Measurements from ENCODE around the gene POLDIP3.

Gene POLDIP3

DNA sequence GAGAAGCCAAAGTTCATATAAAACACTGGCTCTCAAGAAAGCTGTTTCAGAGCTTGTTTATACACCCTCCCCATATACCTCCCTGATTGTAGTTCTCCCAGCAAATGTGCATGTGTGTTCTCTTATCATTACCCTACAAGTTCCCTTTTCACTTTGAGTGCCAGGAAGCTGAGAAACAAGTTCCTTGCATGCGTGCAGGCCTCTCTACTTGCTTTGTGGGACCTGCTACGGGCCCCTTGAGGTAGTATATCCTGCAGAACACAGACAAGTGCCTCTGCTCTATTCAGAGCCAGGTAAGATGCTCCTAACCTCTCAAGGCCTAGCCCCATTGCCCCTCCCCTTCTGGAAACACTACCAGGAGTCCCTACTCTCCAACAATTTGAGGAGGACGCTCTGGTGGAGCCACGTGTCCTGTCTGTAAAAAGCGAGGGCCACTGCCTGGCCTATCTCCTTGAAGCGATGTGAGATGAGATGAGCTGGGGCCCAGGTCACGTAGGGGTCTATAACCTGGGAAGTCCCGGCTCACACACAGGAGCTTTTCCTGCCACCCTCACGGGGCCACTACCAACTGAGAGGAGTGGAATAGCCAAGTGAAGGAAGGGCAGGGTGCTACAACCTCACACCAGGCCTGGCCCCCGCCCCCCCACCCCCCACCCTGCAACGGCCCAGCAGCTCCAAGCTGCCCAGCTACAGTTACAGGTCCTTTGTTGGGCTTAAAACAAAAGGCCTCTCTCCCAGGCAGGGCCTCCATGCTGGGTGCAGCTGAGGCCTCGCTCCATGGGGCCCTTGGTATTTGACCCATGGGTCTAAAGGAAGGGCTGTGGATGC lies 28.3 kb upstream of the POLDIP3 start:
- DNase-seq (ENCODE audit: low read depth): no peak

DNA sequence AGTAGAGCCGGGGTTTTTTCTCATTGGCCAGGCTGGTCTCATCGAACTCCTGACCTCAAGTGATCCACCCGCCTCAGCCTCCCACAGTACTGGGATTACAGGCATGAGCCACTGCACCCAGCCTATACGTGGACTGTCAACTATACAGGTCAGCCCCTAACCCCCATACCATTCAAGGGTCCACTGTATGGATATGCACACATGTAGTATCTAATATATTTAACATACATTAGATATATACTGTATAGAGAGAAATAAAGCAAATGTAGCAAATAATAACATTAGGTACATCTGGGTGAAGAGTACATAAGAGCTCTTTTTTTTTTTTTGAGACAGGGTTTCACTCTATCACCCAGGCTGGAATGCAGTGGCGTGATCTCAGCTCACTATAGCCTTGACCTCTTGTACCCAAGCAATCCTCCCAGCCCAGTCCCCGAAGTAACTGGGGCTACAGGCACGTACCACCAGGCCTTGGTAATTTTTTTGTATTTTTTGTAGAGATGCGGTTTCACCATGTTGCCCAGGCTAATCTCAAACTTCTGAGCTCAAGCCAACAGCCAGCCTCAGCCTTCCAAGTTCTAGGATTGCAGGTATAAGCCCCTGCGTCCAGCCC lies 27.2 kb upstream of the POLDIP3 start:
- DNase-seq (ENCODE audit: low read depth): no peak

DNA sequence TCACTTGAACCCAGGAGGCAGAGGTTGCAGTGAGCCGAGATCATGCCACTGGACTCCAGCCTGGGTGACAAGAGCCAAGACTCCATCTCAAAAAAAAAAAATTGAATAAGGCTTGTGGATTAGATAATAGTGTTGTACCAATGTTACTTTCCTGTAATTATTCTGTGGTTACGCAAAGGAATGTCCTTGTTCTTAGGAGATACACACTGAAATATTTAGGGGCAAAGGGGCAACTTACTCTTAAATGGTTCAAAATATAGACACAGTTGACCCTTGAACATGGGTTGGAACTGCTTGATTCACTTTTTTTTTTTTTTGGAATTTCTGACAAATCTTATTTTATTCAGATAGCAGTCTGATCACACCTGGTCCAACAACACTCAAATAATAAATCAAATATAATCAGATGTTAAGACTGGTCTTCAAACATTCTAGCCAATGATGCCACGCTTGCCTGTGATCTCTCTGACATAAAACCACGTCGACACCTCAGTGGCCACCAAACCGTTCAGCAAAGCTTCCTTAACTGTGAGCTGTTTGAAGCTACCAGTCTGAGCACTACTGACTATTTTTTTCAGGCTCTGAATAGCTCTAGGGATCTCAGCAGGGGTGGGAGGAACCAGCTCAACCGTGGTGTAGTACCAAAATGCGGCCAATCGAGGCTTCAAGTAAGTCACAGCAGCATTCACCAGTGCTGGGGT lies 25.0 kb upstream of the POLDIP3 start:
- no peak for DNase-seq (ENCODE audit: low read depth)

DNA sequence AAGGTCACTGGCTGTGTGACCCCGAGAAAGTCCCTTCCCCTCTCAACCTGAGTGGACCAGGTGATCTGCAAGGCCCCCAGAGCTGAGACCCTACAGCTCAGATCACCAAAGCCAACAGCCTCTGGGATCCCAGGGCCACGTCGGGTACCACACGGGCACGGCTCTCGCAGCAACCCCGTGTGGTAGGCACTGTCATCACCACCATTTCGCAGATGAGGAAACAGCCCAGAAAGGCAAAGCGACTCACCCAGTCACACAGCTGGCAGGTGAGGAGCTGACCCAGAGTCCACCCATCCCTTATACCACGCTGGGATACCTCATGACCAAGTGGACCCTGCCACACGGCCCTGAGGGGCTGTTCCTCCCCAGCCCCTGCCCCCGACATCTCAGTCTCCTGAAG lies 22.9 kb upstream of the POLDIP3 start:
- peak; percentile 43 for DNase-seq (ENCODE audit: low read depth)

DNA sequence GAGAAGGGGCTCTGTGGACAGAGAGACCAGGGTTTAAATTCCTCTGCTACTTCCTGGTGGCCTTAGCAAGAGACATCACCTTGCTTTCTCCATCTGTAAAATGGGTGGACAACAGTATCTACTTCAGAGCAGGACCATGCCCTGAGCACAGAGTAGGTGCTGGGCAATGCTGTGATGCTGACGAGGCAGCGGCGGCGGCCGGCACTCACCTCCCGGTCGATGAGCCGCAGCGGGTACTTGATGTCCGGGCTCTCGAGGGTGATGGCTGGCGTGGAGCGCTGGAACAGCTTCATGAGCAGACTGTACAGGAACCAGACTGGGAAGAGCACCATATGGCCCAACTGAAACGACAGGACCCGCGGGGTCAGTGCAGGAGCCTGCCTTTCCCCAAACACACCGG lies 21.8 kb upstream of the POLDIP3 start:
- no peak for DNase-seq (ENCODE audit: low read depth)

DNA sequence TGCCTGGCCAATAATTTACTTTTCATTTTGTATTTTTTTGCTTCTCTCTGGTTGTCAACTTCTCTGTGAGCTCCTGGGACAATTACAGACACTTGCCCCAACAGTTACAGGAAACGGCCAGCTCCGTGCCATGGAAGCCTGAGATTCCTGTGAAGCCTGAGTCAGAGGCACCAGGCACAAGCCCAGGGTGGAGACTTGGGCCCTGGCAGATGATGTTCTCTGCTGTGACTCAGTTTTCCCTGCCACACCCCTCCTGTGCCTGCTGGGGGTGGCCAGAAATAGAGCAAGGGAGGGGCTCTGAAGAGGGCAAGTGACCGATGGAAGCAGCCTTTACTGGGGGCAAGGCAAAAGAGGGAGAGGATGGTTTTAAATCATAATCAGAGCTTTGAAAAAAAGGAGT lies 20.8 kb upstream of the POLDIP3 start:
- peak; percentile 95 for DNase-seq (ENCODE audit: low read depth)

DNA sequence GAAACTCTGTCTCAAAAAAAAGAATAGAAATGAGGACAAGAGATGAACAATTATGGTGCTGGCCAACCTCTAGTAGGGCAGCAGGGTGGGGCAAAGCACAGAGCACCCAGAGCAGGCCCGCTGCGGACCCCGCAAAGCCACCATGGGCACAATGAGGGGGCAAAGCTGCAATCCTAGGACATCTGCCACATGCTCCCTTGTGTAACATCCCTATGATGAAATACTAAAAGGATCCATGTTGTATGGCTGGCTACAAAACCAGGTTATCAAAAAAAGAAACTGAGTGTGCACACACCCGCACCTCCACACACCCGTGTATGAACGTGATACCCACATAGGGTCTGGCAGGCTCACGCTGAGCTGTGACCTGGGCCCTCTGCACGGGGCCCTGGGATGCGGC lies 18.3 kb upstream of the POLDIP3 start:
- DNase-seq (ENCODE audit: low read depth): no peak

DNA sequence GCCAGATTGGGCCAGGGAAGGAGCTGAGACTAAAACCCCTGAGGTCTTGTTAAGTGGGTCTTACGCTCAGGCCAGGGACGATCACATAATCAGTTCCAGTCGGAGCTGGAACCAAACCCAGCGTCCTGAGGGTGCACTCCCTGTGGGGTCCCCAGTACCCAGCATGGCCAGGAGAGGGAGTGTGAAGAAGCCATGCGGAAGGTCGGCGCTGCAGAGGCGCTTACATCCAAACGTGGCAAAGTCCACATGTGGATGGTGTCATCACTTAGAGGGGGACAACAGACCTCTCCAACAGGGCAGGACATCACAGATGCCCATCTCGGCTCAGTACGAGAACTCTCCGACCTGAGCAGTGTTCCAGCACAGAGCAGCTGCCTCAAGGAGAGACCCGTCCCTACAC lies 17.4 kb upstream of the POLDIP3 start:
- no peak for DNase-seq (ENCODE audit: low read depth)

DNA sequence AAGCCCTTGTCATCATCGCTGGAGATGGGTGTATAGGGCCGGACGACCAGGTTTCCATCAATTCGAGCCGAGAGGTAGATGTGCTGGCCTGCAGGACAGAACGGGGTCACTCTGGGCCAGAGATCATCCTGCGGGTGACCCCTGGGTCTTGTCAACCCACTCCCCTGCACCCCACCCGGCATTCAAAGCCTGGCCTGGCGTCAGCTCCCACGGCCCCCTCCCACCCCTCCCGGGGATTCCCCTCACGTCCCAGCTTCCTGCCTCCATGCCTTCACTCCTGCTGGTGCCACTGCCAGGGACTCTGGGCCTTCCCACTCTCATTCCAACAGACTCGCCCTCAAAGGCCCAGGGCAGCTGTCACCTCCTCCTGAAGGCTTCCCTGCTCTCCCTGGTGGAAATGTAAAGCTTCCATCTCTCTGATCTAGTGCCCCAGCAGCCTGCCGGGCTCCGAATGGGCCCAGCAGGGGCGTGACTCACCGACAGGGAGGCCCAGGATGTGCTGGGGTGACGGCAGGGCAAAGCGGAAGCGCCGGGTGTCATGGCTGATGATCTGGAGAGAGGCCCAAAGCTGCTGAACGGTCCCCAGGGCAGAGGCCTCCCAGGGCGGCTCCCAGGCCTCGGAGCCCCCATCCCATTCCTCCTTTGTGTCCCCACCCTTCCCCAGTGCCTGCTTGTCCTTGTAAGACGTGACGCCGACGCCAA lies 16.4 kb upstream of the POLDIP3 start:
- DNase-seq (ENCODE audit: low read depth): peak; percentile 83

DNA sequence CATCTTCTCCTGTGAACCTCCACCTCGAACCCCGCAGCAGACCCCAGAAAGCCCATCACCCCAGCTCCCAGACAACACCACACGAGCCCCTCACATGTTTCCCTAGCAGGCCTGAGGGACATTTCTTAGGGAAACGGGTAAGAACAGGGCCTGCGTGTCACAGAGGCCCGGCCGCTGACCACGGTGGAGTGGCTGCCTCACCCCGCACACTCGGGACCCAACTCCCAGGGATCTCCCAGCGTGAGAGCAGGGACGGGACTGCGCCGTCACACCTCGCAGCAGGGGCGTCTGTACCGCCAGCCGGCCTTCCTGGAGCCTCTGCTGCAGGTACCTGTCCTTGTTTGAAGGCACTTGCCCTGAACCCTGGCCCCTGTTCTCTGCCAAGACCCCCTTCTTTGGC lies 15.5 kb upstream of the POLDIP3 start:
- DNase-seq (ENCODE audit: low read depth): no peak

DNA sequence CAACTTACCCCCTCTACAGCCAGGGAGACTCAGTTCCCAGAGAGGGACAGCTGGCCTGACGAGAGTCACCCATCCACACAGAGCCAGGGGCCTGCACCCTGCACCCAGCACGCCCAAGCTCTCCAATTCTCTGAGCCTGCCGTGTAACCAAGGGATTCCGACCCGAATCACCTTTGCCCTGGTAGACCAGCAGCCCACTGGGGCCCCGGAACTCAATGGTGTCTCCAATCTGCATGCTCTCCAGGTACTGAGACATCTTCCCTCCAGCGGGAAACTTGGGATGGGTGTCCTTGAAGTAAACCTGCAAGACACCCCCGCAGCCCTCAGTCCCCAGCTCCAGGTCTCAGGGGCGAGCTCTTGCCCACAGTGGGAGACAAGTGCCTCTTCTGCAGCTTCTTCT lies 13.3 kb upstream of the POLDIP3 start:
- no peak for DNase-seq (ENCODE audit: low read depth)

DNA sequence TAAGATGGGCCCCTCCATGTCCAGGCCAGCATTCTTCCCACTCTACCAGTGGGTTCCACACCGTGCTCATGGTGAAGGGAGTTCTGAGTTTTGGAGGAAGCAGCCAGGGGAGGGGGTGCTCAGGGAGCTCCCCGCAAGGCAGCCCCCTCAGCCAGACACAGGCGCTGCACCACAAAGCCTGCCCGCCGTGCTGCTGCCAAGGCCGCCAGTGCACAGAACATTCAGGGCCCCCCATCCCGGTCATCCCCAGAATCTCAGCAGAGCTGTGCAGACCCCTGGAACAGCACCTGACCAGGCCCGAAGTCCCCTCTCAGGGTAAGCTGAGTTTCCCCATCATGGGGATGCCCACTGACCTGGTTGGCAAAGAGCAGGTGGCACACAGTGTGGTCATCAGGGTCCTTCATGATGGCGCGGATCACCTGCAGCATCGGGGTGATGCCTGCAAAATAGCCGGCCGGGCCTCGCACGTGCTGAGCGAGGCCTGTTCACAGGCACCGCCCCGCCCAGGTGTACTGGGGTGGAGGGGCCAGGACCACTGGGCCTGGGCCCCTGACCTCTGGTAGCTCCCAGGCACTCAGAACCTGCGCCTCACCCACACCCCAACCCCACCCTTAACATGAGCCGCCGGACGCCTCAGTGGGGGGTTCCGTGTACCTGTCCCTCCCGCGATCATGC lies 12.4 kb upstream of the POLDIP3 start:
- DNase-seq (ENCODE audit: low read depth): no peak

DNA sequence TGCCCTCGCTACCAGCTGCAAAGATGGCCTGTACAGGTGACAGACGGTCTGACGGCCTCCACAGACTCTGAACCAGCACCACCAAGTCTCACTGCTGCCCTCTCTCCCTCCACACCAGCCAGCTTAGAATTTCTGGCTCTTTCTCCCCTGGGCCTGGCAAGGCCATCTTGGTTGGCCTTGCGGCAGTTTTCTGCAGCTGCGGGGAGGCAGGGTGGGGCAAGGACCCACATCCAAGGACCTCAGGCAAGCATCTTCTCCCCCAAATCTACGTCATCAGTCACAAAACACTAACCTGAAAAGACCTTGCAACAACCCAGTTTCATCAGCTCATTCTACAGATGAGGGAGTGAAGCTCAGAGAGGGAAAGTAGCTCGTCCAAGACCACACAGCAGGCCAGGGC lies 11.7 kb upstream of the POLDIP3 start:
- DNase-seq (ENCODE audit: low read depth): no peak

DNA sequence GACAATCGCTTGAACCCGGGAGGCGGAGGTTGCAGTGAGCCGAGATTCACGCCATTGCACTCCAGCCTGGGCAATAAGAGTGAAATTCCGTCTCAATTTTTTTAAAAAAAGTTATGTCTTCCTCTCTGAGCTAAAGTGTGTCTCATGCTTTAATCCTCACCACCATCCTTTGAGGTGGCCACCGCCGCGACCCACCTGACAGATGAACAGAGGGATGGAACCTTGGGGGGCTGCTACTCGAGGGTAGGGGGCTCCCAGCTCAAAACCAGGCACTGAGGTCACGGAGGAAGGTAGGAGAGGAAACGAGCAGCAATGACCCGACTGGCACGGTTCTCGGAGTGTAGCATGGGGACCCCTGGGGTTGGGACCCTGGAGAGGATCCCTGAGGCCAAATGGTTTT lies 10.7 kb upstream of the POLDIP3 start:
- DNase-seq (ENCODE audit: low read depth): no peak

DNA sequence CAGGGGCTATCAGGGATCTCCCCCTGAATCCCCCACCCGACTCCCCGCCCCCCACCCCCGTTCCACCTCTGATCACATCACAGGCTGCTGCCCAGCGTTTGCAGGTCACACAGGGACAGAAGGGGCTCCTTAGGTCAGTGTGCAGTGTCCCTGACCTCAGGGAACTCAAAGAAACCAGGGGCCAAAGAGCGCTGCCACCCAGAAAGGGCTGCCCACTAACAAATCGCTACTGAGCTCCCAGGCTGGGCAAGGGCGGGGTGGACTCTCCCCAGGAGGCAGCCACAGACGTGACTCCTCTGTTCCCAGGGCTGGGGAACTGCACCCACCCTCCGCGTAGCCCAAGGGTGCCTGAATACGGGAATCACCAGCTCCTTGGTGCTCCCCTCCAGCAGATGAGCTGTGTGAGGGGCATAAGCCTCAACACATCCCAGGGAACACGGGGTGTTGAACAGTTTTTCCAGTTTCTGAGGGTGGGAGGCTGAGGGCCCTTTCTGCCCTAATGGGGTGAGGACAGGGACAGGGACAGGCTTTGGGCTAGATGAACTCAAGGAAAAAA lies 9.9 kb upstream of the POLDIP3 start:
- no peak for DNase-seq (ENCODE audit: low read depth)

DNA sequence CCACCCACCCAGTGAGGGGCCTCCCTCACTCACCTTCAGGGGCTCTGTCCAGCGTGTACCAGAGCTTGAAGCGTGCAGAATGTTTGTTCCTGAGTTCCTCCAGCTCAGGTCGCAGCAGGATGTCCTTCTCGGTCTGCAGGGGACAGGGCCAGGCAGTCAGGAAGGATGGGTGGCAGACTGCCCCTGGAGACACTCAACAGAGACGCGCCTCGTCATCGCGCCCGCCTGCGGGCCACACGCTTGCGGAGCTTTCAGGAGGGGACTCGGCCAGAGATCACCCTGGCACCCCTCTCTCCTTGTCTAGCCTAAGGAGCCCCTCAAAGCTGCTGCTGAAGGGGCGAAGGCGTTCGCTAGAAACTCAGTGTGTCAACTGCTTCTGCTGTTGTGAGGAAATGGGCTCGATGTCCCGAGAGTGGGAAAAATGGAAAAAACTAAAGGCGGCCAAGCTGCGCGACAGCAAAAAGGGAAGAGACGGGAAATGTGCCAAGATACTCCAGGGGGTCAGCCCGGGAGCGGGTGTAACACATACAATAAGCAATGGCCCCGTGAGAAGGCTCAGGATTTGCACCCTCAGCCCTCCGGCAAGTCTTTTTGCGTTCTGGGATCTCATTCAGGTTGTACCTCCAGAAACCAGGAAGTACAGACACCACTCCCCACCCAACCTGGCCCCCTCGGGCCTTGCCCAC lies 9.2 kb upstream of the POLDIP3 start:
- no peak for DNase-seq (ENCODE audit: low read depth)

DNA sequence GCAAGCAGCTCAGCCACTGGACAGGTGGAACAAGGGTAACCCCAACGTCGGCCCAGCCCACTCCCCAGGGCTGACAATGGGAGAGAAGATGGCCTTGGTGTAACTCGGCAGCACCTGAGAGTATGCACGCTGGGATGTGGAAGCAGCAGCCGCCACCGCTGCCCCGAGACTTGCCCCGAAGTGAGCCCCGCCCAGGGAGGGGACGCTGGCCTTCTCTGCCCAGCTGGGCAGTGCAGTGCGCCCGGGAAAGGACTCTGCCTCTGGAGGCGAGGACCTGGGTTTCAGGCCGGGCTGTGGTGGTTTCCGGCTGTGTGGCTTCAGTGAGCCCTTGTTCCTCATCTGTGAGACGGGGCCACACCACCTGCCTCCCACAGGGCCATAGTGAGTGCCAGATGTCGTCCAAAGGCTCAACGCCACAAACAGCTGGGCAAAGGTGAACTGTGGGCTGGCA lies 8.6 kb upstream of the POLDIP3 start:
- DNase-seq (ENCODE audit: low read depth): no peak

DNA sequence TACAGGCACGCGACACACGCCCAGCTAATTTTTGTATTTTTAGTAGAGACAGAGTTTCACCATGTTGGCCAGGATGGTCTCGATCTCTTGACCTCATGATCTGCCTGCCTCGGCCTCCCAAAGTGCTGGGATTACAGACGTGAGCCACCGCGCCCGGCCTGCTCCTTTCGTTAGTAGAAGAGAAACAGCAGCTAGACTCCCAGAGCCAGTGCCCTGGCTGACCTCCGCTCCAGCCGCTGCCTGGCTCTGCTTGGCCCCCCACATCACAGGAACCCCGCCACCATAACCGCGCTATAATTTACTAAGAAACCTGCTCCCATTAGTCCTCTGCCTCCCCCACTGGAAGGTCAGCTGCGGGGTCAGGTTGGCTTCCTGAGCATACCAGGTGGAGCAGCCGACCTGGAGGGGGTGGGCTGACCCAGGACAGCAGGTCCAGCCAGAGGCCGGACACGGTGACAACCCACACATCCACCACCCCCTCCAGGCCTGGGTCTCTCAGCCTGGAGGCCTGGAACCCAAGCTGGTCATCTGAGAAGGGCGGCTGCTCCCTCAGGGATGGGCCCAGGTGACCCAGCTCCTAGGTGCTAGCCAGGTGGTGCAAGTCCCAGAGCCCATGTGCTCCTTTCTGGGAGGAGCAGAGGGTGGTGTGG lies 7.5 kb upstream of the POLDIP3 start:
- DNase-seq (ENCODE audit: low read depth): no peak

DNA sequence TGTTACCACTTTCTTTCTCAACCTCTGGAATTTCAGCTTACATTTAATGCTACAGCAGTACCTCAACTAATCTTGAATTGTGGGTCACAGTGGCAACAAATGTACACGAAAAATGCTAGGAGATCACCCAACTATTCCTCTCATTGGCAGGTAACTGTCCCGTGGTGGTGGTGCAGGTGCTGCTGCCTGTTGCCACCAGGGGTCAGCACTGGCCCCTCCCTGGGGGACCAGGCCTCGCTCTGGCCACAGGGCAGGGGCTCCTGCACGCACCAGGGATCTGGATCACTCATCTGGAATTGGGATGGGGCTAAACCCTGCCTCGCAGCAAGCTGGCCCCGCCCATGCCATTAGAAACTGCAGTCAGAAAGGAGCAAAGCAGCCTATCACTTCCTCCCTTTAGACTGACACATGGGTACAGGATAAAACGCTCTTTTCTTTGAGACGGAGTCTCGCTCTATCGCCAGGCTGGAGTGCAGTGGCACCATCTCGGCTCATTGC lies 6.9 kb upstream of the POLDIP3 start:
- peak; percentile 79 for DNase-seq (ENCODE audit: low read depth)

DNA sequence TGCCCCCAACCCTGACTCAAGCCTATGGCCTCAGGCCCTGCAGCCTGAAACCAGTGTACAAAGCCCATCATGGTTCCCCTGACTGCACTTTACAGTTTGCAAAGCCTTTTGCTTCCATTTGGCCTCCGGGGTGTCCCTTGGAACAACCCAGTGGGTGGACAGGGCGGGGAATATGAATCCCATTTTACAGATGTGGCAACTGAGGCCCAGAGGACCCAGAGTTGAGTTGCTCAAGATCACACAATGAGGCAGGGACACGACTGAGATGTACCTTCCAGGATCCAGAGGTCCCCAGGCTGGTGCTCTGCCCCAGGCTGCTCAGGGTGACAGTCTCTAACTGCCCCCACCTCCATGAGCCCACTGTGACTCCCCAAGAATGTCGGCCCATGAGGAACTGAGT lies 5.4 kb upstream of the POLDIP3 start:
- no peak for DNase-seq (ENCODE audit: low read depth)

Measured in ELR (cell line).